ENCODE results near the gene PAIP2.
"Not testable (repeated sequence)": the region's sequence is repeated elsewhere in the genome, so short reads cannot be mapped to it uniquely, and the experiment has no call there.

The PAIP2 gene

GRCh38 chr5:139383993-139384590, 42.4 kb downstream of the PAIP2 start:
- no peak for DNase-seq (ENCODE audit: low read depth)
- H3K4me3 ChIP-seq (ENCODE audit: low read depth, low read length): no peak overlapping the region
- no peak for TF ChIP-seq CTCF (IDR thresholded peaks at IDR 0.05; ENCODE audit: insufficient read depth, low read depth, low read length, missing control alignments)

GRCh38 chr5:139384591-139385051, 43.0 kb downstream of the PAIP2 start:
- no peak overlapping the region; the same call in 1 of the 2 replicates for H3K4me3 ChIP-seq (ENCODE audit: low read depth, low read length)
- no peak for TF ChIP-seq CTCF (IDR thresholded peaks at IDR 0.05; ENCODE audit: insufficient read depth, low read depth, low read length, missing control alignments)
- peak; percentile 39 for DNase-seq (ENCODE audit: low read depth)

GRCh38 chr5:139385061-139386049, 43.7 kb downstream of the PAIP2 start:
- peak overlapping the region; percentile 29 for H3K4me3 ChIP-seq (ENCODE audit: low read depth, low read length)
- no peak for TF ChIP-seq CTCF (IDR thresholded peaks at IDR 0.05; ENCODE audit: insufficient read depth, low read depth, low read length, missing control alignments)
- peak; percentile 50 for DNase-seq (ENCODE audit: low read depth)

GRCh38 chr5:139386050-139386438, 44.4 kb downstream of the PAIP2 start:
- TF ChIP-seq CTCF (IDR thresholded peaks at IDR 0.05; ENCODE audit: insufficient read depth, low read depth, low read length, missing control alignments): no peak
- DNase-seq (ENCODE audit: low read depth): no peak
- H3K4me3 ChIP-seq (ENCODE audit: low read depth, low read length): no peak overlapping the region

- H3K4me3 ChIP-seq (ENCODE audit: low read depth, low read length); DNase-seq (ENCODE audit: low read depth): not testable (repeated sequence)
Measured at GRCh38 chr5:139386956-139387355, 45.3 kb downstream of the PAIP2 start.

- no peak for TF ChIP-seq CTCF (IDR thresholded peaks at IDR 0.05; ENCODE audit: insufficient read depth, low read depth, low read length, missing control alignments)
- DNase-seq (ENCODE audit: low read depth): no peak
Measured at GRCh38 chr5:139387611-139388197, 46.0 kb downstream of the PAIP2 start.

GRCh38 chr5:139388198-139388821, 46.7 kb downstream of the PAIP2 start:
- DNase-seq (ENCODE audit: low read depth): peak; percentile 84
- no peak for TF ChIP-seq CTCF (IDR thresholded peaks at IDR 0.05; ENCODE audit: insufficient read depth, low read depth, low read length, missing control alignments)
- H3K4me3 ChIP-seq (ENCODE audit: low read depth, low read length): peak overlapping the region; percentile 88

More at GRCh38 chr5:139387611-139388197, 46.0 kb downstream of the PAIP2 start:
- peak overlapping the region; percentile 88 for H3K4me3 ChIP-seq (ENCODE audit: low read depth, low read length)
